ENCODE measurements around the gene AAR2. TPM values are rescaled to one million over a fixed set of nuclear protein-coding genes. Genes with fewer than 3 reads are reported as not detected.

AAR2 gene
- total RNA-seq, 1 donor from 2014 or later, result 23.8 TPM

- DNase-seq (ENCODE audit: extremely low spot score in 2 of 2), result no peak
- Histone ChIP-seq H3K9me3 (no peaks in the 10 kb centered on the region), H3K27ac (no peak overlapping the region), H3K4me1 (no peaks in the 10 kb centered on the region), H3K36me3 (peaks cover 0 to 35% of the 10 kb centered on the region in 2 donors), H3K27me3 (no peaks in the 10 kb centered on the region), H3K4me3 (no peak overlapping the region)
- intact Hi-C loops (cut with DNase I), result no loop called here
- TF ChIP-seq POLR2AphosphoS5 (IDR thresholded peaks at IDR 0.05; ENCODE audit: insufficient read depth in 1 of 2, low read depth in 1 of 2) (no peak), POLR2A (IDR thresholded peaks at IDR 0.05) (no peak), CTCF (IDR thresholded peaks at IDR 0.05) (no peak)
These were observed 22.9 kb upstream of the AAR2 start for GRCh38 chr20:36213362-36213761.

GRCh38 chr20:36214684-36215256 is 21.5 kb upstream of the AAR2 start:
- Histone ChIP-seq H3K4me1 (no peaks in the 10 kb centered on the region), H3K9me3 (no peaks in the 10 kb centered on the region), H3K4me3 (no peak overlapping the region), H3K36me3 (peaks cover 0 to 26% of the 10 kb centered on the region in 2 donors), H3K27ac (no peak overlapping the region), H3K27me3 (no peaks in the 10 kb centered on the region)
- DNase-seq (ENCODE audit: extremely low spot score in 2 of 2), result no peak
- TF ChIP-seq POLR2A (IDR thresholded peaks at IDR 0.05) (no peak), CTCF (IDR thresholded peaks at IDR 0.05) (no peak), POLR2AphosphoS5 (IDR thresholded peaks at IDR 0.05; ENCODE audit: insufficient read depth in 1 of 2, low read depth in 1 of 2) (no peak)
- intact Hi-C loops (cut with DNase I), result no loop called here

DNA sequence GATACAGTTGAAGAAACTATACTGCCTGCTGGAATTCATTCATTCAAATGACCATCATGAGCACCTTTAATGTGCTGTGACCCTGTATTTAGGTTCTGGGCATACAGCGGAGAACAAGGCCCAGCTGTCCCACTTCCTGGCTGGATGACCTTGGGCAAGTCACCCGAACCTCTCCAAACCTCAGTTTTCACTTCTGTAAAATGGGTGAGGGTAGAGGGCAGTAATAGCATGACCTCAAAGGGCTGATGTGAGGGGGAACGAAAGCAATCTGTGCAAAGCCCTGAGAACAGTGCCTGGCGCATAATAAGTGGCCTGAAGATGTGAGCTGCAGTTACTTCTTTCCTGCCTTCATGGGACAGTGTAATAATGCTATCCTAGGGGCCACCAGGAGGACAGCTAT is 20.5 kb upstream of the AAR2 start:
- no peak for DNase-seq (ENCODE audit: extremely low spot score in 2 of 2)
- Histone ChIP-seq H3K36me3 (peaks cover 0 to 26% of the 10 kb centered on the region in 2 donors), H3K27me3 (no peaks in the 10 kb centered on the region), H3K4me3 (no peak overlapping the region), H3K4me1 (no peaks in the 10 kb centered on the region), H3K9me3 (no peaks in the 10 kb centered on the region), H3K27ac (no peak overlapping the region)
- intact Hi-C loops (cut with DNase I), result no loop called here
- no peak for TF ChIP-seq CTCF (IDR thresholded peaks at IDR 0.05)
- no peak for TF ChIP-seq POLR2A (IDR thresholded peaks at IDR 0.05)
- TF ChIP-seq POLR2AphosphoS5 (IDR thresholded peaks at IDR 0.05; ENCODE audit: insufficient read depth in 1 of 2, low read depth in 1 of 2), result no peak

DNA sequence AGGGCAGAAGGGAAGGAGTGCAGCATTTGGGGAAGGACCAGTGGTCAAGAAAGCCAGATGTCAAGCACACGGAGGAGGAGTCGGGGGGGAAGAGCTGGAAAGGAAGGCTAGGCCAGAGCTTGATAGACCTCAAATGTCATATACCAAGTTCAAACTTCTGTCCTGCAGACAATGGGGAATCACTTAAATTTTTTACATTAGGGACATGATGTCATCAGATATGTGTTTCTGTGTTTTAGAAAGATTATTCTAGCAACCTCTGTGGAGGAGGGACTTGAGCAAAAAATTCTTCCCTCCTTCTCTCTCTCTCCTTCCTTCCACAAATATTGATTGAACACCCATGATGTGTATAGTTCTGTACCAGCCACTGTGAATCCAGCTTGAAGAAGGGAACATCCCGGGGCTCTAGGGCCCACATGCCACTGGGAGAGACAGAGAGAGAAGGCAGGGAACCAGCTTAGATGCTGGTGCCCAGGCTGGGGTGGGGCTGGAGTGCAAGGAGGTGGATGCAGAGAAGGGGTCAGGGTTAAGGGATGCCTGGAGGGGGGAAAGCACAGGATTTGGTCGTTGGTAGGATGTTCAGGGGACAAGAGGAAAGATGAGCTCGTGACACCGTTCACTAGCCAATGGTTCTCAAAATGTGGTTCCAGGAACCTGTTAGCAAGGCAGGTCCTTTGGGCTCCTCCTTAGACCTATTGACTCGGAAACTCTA is 19.8 kb upstream of the AAR2 start:
- no peaks in the 10 kb centered on the region for H3K4me1 ChIP-seq
- no peaks in the 10 kb centered on the region for H3K27me3 ChIP-seq
- H3K36me3 ChIP-seq, result peaks cover 0 to 23% of the 10 kb centered on the region in 2 donors
- H3K4me3 ChIP-seq, result no peak overlapping the region
- TF ChIP-seq POLR2AphosphoS5 (IDR thresholded peaks at IDR 0.05; ENCODE audit: insufficient read depth in 1 of 2, low read depth in 1 of 2) (no peak), CTCF (IDR thresholded peaks at IDR 0.05) (no peak), POLR2A (IDR thresholded peaks at IDR 0.05) (no peak)
- H3K9me3 ChIP-seq, result no peaks in the 10 kb centered on the region
- DNase-seq (ENCODE audit: extremely low spot score in 2 of 2), result no peak
- intact Hi-C loops (cut with DNase I), result no loop called here
- H3K27ac ChIP-seq, result no peak overlapping the region

DNA sequence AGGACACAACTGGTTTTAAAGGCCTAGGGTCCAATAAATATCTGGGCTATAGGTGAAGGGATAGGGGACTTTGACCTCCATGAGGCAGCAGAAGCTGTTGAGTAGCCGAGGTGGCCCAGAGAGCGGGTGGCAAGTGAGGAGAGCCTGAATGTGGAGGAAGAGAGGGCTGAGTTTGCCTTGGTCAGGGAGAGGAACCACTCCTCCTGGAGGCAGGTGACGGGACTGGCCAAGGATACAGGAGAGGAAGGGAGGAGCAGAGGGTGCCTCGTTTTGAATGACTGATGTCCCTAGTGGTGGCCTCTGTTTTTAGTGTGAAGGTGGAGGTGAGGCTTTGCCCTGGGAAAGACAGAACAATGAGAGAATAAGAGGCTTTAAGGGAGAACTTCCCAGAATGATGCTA is 19.1 kb upstream of the AAR2 start:
- Histone ChIP-seq H3K36me3 (peaks cover 0 to 22% of the 10 kb centered on the region in 2 donors), H3K4me3 (no peak overlapping the region), H3K27ac (no peak overlapping the region), H3K4me1 (no peaks in the 10 kb centered on the region), H3K9me3 (no peaks in the 10 kb centered on the region), H3K27me3 (no peaks in the 10 kb centered on the region)
- TF ChIP-seq CTCF (IDR thresholded peaks at IDR 0.05) (no peak), POLR2AphosphoS5 (IDR thresholded peaks at IDR 0.05; ENCODE audit: insufficient read depth in 1 of 2, low read depth in 1 of 2) (no peak), POLR2A (IDR thresholded peaks at IDR 0.05) (no peak)
- intact Hi-C loops (cut with DNase I), result no loop called here
- no peak for DNase-seq (ENCODE audit: extremely low spot score in 2 of 2)
